SJSA1 (cell line): ENCODE results near the gene POLE3. TPM values are rescaled to one million over a fixed set of nuclear protein-coding genes. Genes with fewer than 3 reads are reported as not detected.
"Not testable (repeated sequence)": the region's sequence is repeated elsewhere in the genome, so short reads cannot be mapped to it uniquely, and the experiment has no call there.

Experiments used
- DNase-seq, 2 experiments: peaks; one replicate each; pipeline ENCODE4 v3.0.0-alpha.2; 2015 to 2020; ENCODE audit warnings: low spot score in 2 of 2, low read depth in 1 of 2
- H3K27ac ChIP-seq: fragments of 250-450 bp; sonication (Bioruptor Pico); 2 replicates; pipeline ENCODE4 v1.5.1; 2020; ENCODE audit warnings: mild to moderate bottlenecking, moderate library complexity
- H3K27me3 ChIP-seq: fragments of 250-450 bp; sonication (Bioruptor Pico); replicated peaks from 2 replicates; pipeline ENCODE4 v1.5.1; 2020; ENCODE audit warnings: mild to moderate bottlenecking, moderate library complexity
- H3K36me3 ChIP-seq: fragments of 250-450 bp; sonication (Bioruptor Pico); 2 replicates; pipeline ENCODE4 v1.5.1; 2020; ENCODE audit warnings: mild to moderate bottlenecking
- H3K4me1 ChIP-seq: fragments of 250-450 bp; sonication (Bioruptor Pico); replicated peaks from 2 replicates; pipeline ENCODE4 v1.6.1; 2021; ENCODE audit warnings: mild to moderate bottlenecking
- H3K4me3 ChIP-seq: fragments of 250-450 bp; sonication (Bioruptor Pico); 2 replicates; pipeline ENCODE4 v1.5.1; 2020; ENCODE audit warnings: mild to moderate bottlenecking
- H3K9me3 ChIP-seq: fragments of 250-450 bp; sonication (Bioruptor Pico); replicated peaks from 2 replicates; pipeline ENCODE4 v1.5.1; 2020; ENCODE audit warnings: mild to moderate bottlenecking
- total RNA-seq: library from RNA; depleted of rRNA; stranded (reverse); fragments of >200 nt; shearing (Covaris generic); gene quantifications from 2 replicates; pipeline ENCODE4 v1.2.3, GENCODE V29; 2014; rRNA removed

Gene POLE3, protein sequence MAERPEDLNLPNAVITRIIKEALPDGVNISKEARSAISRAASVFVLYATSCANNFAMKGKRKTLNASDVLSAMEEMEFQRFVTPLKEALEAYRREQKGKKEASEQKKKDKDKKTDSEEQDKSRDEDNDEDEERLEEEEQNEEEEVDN
- 72.3 and 84.7 TPM in 2 replicates for total RNA-seq

DNA sequence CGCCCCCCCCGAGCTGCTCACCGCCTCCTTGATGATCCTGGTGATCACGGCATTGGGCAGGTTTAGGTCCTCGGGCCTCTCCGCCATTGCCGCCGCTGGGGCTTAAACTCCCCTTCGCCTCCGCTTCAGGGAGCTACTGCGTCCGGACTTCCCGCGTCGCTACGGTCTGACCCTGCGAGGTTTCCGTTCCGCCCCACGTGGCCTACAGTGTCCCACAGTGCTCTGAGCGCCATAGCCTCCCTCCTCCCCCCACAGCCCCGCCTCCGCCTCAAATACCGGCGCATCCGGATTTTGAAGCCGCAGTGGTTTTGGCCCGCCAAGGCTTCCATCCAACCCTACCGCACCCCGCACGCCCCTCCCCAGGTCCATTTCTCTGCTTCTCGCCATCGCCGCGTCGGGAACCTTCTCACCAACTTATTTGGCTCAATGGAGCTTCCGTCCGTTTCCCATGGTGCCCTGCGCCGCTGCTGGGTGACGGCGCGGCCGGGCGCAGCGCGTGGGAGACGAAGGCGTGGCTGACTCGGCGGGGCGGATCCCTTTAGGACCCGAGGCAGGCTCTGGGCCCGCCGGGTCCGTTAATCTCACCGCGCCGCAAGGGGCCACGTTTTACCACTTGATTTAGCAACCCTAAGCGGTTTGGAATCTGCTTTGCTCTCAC, at the start of gene POLE3, which contains the start of gene C9orf43:
TSS of gene POLE3 (minus strand) at position 469 of the 658 bp plus-strand sequence. CDS start at position 87, 382 bp downstream.
TSS of gene C9orf43 (plus strand) at position 541 of the 658 bp plus-strand sequence. CDS start 2,747 bp downstream, outside the sequence.
- H3K4me1 ChIP-seq = no peaks in the 10 kb centered on the region; the same call in none of the 2 replicates
- peaks cover 37% of the 10 kb centered on the region for H3K36me3 ChIP-seq
- peak within 1 kb of the TSS; percentile 96 for H3K27ac ChIP-seq
- peak; percentile 92 to 93 for DNase-seq
- H3K9me3 ChIP-seq = no peaks in the 10 kb centered on the region
- no peaks in the 10 kb centered on the region for H3K27me3 ChIP-seq
- peak within 1 kb of the TSS; percentile 78 for H3K4me3 ChIP-seq

DNA sequence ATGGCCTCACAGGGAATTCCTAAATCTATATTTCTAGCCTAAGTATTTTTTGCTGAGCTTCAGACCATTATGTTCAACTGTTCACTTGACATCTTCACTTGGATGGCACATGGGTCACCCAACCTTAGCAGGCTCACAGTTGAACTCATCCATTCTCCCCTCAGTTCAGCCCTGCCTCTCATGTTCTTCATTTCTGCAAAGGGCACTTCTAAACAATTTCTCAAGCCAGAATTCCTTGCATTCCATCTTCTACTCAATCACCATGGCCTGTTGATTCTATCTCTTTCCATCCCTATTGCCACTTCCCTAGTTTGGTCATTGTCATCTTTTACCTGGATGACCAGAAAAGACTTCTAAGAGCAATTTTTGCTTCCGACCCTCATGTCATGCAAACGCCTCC, 45.8 kb upstream of the POLE3 start:
- peak in 1 of 2 experiments; percentile 47 for DNase-seq
- H3K4me3 ChIP-seq = no peak overlapping the region
- H3K4me1 ChIP-seq = peaks cover 32% of the 10 kb centered on the region
- H3K27ac ChIP-seq = peak overlapping the region; percentile 83
- no peaks in the 10 kb centered on the region for H3K36me3 ChIP-seq
- no peaks in the 10 kb centered on the region for H3K9me3 ChIP-seq
- H3K27me3 ChIP-seq = no peaks in the 10 kb centered on the region

DNA sequence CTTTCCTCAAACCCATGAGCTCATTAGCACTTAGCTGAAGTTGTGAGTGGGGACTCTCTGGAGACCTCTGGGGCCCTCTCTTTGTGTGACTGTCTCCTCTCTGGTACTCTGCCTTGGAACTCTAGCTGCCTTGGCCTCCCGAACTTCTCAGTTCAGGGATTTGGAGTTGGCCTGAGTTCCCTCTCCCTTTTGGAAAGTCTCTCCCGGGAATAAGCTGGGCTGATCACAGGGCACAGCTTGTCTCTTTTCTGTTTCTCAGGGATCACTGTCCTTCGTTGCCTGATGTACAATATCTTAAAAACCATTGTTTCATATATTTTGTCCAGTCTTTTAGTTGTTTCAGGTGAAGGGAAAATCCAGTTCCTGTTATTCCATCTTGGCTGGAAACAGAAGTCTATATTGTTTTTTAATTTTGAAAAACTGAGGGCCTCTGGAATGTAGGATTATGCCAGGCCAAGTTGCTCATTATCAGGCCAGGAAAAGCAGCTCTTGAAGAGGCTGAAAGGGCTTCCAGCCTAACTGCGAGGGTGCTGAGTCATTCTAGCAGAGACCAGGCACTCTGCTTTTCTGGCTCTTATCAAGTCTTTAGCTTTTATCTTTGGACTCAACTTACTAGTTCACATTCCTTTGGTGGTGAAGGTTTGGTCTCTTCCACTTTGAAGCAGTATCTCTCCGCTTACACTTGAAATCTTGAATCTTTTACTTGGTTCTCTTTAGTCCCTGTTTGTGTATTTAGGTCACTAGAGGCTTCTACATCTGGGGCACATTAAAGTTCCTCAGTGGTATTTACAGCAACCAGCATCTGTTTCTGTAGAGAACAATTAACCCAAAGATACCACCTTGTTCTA, 44.7 kb upstream of the POLE3 start:
- no peaks in the 10 kb centered on the region for H3K27me3 ChIP-seq
- DNase-seq = peak; percentile 69 to 78
- no peaks in the 10 kb centered on the region for H3K9me3 ChIP-seq
- no peak overlapping the region for H3K4me3 ChIP-seq
- no peaks in the 10 kb centered on the region for H3K36me3 ChIP-seq
- peak overlapping the region; percentile 83 for H3K27ac ChIP-seq
- peaks cover 32% of the 10 kb centered on the region for H3K4me1 ChIP-seq

DNA sequence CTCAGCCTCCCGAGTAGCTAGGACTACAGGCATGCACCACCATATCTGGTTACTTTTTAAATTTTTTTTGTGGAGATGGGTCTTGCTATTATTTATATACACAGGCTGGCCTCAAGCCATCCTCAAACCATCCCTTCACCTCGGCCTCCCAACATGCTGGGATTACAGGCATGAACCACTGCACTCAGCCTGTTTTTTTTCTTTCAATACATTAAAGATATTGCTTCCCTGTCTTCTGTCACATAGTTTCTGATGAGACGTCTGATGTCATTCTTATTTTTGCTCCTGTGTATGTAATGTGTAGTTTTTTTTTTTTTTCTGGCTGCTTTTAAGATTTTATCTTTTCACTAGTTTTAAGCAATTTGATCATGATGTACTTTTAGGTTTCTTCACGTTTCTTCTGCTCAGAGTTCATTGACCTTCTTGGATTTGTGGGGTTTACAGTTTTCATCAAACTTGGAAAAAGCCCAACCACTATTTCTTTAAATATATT, 41.7 kb upstream of the POLE3 start:
- Histone ChIP-seq H3K9me3 (no peaks in the 10 kb centered on the region), H3K4me3 (no peak overlapping the region)

DNA sequence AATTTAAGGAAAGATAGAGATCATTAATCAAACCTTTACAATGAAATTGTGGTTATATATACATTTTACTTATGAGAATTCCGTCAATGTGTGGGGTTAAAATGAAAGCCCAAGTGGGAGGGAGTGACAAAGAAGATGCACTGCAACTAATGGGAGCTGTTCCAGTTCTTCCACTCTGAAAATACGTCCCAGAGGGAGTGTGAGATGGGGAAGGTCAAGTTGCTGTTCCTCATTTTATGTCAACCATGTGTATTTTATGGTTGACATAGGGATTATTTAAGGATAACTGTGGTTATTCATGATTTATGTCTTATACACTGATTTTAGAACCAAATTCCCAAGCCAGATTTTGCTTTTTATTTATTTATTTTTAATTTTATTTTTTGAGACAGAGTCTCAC, 38.9 kb upstream of the POLE3 start:
- Histone ChIP-seq H3K9me3 (no peaks in the 10 kb centered on the region), H3K36me3 (no peaks in the 10 kb centered on the region), H3K27me3 (no peaks in the 10 kb centered on the region), H3K4me1 (peaks cover 8% of the 10 kb centered on the region), H3K27ac (no peak overlapping the region), H3K4me3 (no peak overlapping the region)
- DNase-seq = no peak

More for the DNA sequence above, 41.7 kb upstream of the POLE3 start:
- DNase-seq = no peak
- Histone ChIP-seq H3K36me3 (no peaks in the 10 kb centered on the region), H3K27me3 (no peaks in the 10 kb centered on the region), H3K4me1 (peaks cover 32% of the 10 kb centered on the region), H3K27ac (no peak overlapping the region)

DNA sequence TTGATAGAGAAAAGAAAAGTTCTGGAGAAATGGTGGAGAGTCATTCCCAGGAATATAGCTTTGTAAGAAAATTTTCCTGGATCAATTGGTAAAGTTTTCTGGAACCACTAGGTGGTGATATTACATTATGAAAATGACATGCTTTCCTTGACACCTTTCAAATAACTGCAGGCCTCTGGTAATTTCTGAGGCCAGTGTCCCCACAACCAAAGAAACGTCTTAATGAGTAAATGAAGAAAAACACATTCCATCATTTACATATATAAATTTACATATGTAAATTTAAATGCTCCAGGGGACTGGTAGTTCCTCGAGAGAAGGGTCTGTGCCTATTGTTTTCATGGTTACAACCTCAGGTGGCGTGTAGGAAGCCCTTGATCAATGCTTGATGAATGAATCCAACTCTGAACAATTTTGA, 35.9 kb upstream of the POLE3 start:
- H3K36me3 ChIP-seq = no peaks in the 10 kb centered on the region
- no peak overlapping the region for H3K4me3 ChIP-seq
- H3K27me3 ChIP-seq = no peaks in the 10 kb centered on the region
- DNase-seq = peak in 1 of 2 experiments; percentile 48
- no peaks in the 10 kb centered on the region for H3K9me3 ChIP-seq
- peaks cover 3% of the 10 kb centered on the region; the same call in 1 of the 2 replicates for H3K4me1 ChIP-seq
- no peak overlapping the region for H3K27ac ChIP-seq

DNA sequence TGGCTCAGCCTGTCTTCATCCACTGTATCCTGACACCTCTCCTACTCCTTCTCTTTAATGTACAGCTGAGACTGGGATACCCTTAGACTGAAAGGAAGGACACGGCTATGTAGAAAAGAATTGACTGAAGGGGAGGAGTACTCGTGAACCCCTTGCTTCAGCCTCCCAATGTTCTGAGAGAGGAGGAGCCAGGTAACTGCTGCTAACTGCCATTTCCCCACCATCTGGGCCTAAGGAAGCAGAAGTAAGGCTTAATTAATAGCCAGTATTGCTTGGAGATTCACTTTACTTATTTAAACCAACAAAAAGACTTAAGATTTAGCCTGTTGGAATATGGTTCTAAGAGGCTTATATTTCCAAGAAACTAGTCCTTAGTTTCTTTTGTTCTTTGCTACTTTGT, 34.3 kb upstream of the POLE3 start:
- H3K9me3 ChIP-seq = no peaks in the 10 kb centered on the region

DNA sequence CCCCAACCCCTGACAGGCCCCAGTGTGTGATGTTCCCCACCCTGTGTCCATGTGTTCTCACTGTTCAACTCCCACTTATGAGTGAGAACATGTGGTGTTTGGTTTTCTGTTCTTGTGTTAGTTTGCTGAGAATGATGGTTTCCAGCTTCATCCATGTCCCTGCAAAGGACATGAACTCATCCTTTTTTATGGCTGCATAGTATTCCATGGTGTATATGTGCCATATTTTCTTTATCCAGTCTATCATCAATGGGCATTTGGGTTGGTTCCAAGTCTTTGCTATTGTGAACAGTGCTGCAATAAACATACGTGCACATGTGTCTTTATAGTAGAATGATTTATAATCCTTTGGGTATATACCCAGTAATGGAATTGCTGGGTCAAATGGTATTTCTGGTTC, 27.2 kb upstream of the POLE3 start:
- not testable (repeated sequence) for DNase-seq, H3K36me3 ChIP-seq, H3K27me3 ChIP-seq, H3K9me3 ChIP-seq, H3K27ac ChIP-seq, H3K4me3 ChIP-seq
- H3K4me1 ChIP-seq = peaks cover 12% of the 10 kb centered on the region

More for the DNA sequence above, 34.3 kb upstream of the POLE3 start:
- Histone ChIP-seq H3K27ac (no peak overlapping the region), H3K36me3 (no peaks in the 10 kb centered on the region), H3K4me1 (peaks cover 3% of the 10 kb centered on the region; the same call in 1 of the 2 replicates), H3K27me3 (no peaks in the 10 kb centered on the region), H3K4me3 (no peak overlapping the region)
- no peak for DNase-seq

DNA sequence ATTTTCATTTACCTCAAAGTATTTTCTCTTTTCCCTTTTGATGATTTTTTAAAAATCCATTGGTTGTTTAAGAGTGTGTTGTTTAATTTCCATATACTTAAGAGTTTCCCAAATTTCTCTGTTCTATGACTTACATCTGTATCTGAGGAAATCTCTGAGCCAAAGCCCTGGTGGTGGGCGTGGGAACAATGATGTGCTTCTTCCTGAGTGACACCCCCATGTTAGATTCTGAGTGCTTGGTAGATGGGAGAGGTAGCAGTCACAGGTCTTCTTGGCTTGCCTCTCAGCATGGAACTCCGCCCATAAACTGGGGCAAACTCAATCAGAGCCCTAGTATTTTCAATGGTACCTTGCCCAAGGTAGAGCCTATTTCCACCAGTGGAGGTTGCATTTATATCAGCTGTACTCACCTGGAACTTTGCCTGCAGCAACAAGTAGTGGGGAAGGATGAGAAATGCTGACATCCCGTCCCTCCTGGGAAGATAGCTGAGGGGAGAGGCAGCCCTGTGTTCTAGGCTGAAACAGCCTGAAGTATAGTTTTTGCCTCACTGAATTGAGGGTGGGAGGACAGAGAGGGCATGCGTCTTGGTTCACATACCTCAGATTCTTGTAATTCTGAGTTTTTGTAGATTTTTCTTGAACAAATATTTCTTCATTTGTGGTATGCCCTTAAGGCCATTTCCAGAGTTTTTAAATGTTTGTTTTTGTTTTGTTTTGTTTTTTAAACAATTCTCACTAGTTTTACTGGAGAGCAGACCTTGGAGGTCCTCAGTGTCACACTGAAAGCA, 26.4 kb upstream of the POLE3 start:
- no peaks in the 10 kb centered on the region for H3K9me3 ChIP-seq
- H3K27ac ChIP-seq = peak overlapping the region; percentile 69
- H3K27me3 ChIP-seq = no peaks in the 10 kb centered on the region
- peaks cover 12% of the 10 kb centered on the region for H3K4me1 ChIP-seq
- H3K4me3 ChIP-seq = no peak overlapping the region
- no peaks in the 10 kb centered on the region for H3K36me3 ChIP-seq
- DNase-seq = peak; percentile 48 to 82

DNA sequence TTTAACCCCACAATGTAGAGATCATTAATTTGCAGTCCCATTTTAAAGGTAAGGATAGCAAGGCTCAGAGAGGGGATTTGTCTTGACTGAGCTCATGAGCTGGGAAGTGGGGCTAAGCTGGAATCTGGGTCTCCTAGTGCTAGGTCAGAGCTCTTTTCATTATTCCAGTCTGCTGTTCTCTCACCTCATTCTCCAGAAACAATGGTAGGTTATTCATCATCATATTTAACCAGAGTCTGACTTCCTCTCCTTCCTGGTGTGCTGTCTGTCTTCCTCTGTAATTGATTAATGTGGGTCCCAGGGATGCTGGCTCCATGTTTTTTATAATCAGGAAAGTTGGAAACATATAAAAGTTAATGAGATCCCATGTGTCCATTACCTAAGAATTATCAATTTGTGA, 20.7 kb upstream of the POLE3 start:
- Histone ChIP-seq H3K27me3 (no peaks in the 10 kb centered on the region), H3K4me3 (no peak overlapping the region), H3K27ac (no peak overlapping the region), H3K36me3 (no peaks in the 10 kb centered on the region), H3K4me1 (peaks cover 2% of the 10 kb centered on the region), H3K9me3 (no peaks in the 10 kb centered on the region)
- DNase-seq = no peak

DNA sequence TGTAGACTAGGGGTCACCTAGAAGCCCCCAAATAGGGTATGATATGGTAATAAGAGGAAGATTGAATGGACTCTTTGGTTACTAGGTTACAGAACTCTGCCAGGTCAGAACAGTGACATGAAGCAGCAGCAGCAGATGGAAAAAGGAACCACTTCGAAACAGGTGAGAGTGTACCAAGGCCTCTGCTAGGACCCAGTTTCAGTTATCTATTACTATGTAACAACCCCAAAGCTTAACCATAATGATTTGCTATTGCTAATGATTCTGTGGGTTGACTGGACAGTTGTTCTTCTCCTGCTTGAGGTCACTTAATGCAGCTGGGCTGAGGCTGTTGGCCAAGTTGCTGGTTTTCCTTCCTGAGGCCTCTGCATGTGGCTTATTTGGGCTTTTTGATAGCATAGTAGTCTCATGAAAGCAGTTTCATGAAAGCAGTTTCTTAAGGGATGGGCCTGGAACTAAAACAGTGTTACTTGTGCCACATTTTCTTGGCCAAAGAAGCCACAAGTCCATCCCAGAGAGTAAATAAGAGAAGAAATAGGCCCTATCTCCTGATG, 17.7 kb upstream of the POLE3 start:
- Histone ChIP-seq H3K4me3 (no peak overlapping the region), H3K27ac (no peak overlapping the region), H3K27me3 (no peaks in the 10 kb centered on the region), H3K4me1 (no peaks in the 10 kb centered on the region), H3K9me3 (no peaks in the 10 kb centered on the region), H3K36me3 (no peaks in the 10 kb centered on the region)
- DNase-seq = no peak

DNA sequence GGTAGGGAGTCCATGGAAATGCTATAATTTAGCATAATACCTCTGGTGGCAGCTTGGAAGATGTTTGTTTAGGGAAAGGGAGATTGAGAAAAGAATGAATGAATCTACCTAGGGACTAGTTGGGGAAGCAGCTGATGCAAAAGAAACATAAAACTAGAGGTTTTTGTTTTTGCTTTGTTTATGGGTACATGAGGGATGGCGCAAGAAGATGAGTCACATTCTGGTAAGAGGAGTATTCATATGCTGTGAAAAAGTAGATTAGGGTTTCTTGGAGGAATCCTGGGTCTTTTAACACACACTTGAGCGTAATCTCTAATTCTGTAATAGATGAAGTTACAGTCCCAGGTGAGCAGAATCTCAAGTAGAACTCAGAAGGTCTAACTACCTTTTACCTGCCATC, 17.2 kb upstream of the POLE3 start:
- no peak overlapping the region for H3K4me3 ChIP-seq
- no peaks in the 10 kb centered on the region for H3K4me1 ChIP-seq
- H3K9me3 ChIP-seq = no peaks in the 10 kb centered on the region
- H3K36me3 ChIP-seq = no peaks in the 10 kb centered on the region
- H3K27me3 ChIP-seq = no peaks in the 10 kb centered on the region
- H3K27ac ChIP-seq = no peak overlapping the region
- DNase-seq = no peak

DNA sequence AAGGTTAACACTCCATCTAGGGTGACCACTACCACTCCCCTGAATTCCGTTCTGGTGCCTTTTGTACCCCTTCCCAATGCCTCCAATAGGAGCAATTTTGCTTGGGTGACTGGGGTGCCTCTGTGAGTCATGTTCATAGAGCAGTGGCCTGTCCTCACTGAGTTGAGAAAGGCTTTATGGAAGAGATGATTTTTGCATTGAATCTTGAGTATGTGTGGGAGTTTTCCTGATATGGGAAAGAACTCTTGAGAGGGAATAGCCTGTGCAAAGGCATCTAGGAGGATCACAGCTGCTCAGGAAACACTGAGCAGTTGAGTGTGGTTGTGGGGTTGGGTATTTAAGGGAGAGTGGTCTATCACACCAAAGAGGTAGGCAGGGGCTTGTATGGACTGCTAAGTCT, 16.2 kb upstream of the POLE3 start:
- Histone ChIP-seq H3K36me3 (no peaks in the 10 kb centered on the region), H3K4me1 (no peaks in the 10 kb centered on the region), H3K27me3 (no peaks in the 10 kb centered on the region), H3K27ac (no peak overlapping the region), H3K9me3 (no peaks in the 10 kb centered on the region), H3K4me3 (no peak overlapping the region)
- DNase-seq = no peak
